H9 (cell line): ENCODE measurements around the gene DNAJC11. TPM values are rescaled to one million over a fixed set of nuclear protein-coding genes. Genes with fewer than 3 reads are reported as not detected.

Experiments
- DNase-seq: peaks from one replicate; pipeline ENCODE4 v3.0.0-alpha.2; 2017
- H2AFZ ChIP-seq: one replicate; pipeline ENCODE4 v1.6.1; 2013; ENCODE audit warnings: mild to moderate bottlenecking, low read length, control low read depth, moderate library complexity
- H2AK5ac ChIP-seq: 2 replicates; pipeline ENCODE4 v1.6.1; 2013; ENCODE audit warnings: low read length, control low read depth, mixed read lengths; ENCODE audit not compliant: insufficient read length
- H2BK120ac ChIP-seq: one replicate; pipeline ENCODE4 v1.6.1; 2013; ENCODE audit warnings: low read depth, mild to moderate bottlenecking, low read length, control low read depth, inconsistent platforms; ENCODE audit not compliant: poor library complexity, severe bottlenecking
- H2BK12ac ChIP-seq: 2 replicates; pipeline ENCODE4 v1.6.1; 2013; ENCODE audit warnings: low read length, control low read depth, mixed read lengths, low read depth; ENCODE audit not compliant: insufficient read length
- H2BK15ac ChIP-seq: 2 replicates; pipeline ENCODE4 v1.6.1; 2013; ENCODE audit warnings: low read depth, low read length, control low read depth
- H2BK20ac ChIP-seq: one replicate; pipeline ENCODE4 v1.6.1; 2013; ENCODE audit warnings: low read depth, mild to moderate bottlenecking, low read length, control low read depth, inconsistent platforms; ENCODE audit not compliant: poor library complexity, severe bottlenecking
- H2BK5ac ChIP-seq: 2 replicates; pipeline ENCODE4 v1.6.1; 2013; ENCODE audit warnings: low read length, control low read depth, mixed read lengths; ENCODE audit not compliant: insufficient read length
- H3K14ac ChIP-seq: 2 replicates; pipeline ENCODE4 v1.6.1; 2013; ENCODE audit warnings: low read length, control low read depth; ENCODE audit not compliant: insufficient read depth
- H3K18ac ChIP-seq: 2 replicates; pipeline ENCODE4 v1.6.1; 2013; ENCODE audit warnings: low read depth, mild to moderate bottlenecking, mixed read lengths, low read length, control low read depth; ENCODE audit not compliant: insufficient read length
- H3K23ac ChIP-seq: 2 replicates; pipeline ENCODE4 v1.6.1; 2013; ENCODE audit warnings: low read length, control low read depth, mixed read lengths, low read depth; ENCODE audit not compliant: insufficient read length
- H3K23me2 ChIP-seq: 2 replicates; pipeline ENCODE4 v1.6.1; 2013; ENCODE audit warnings: low read depth, mild to moderate bottlenecking, mixed read lengths, low read length, control low read depth; ENCODE audit not compliant: insufficient read length, poor library complexity, severe bottlenecking
- H3K27ac ChIP-seq: 2 replicates; pipeline ENCODE4 v1.5.1; 2013; ENCODE audit warnings: low read length, control low read depth, mixed read lengths, low read depth; ENCODE audit not compliant: insufficient read length
- H3K27me3 ChIP-seq: 2 replicates; pipeline ENCODE4 v1.6.1; 2013; ENCODE audit warnings: low read length, control low read depth, inconsistent platforms; ENCODE audit not compliant: insufficient read depth
- H3K4ac ChIP-seq: 2 replicates; pipeline ENCODE4 v1.6.1; 2013; ENCODE audit warnings: low read depth, mild to moderate bottlenecking, control low read depth, inconsistent platforms, low read length, moderate library complexity
- H3K4me1 ChIP-seq: 2 replicates; pipeline ENCODE4 v1.6.1; 2013; ENCODE audit warnings: low read length, control low read depth, inconsistent platforms; ENCODE audit not compliant: insufficient read depth
- H3K4me2 ChIP-seq: 2 replicates; pipeline ENCODE4 v1.6.1; 2013; ENCODE audit warnings: low read length, control low read depth, mixed read lengths; ENCODE audit not compliant: insufficient read length, insufficient read depth
- H3K56ac ChIP-seq: 2 replicates; pipeline ENCODE4 v1.6.1; 2013; ENCODE audit warnings: low read depth, mild to moderate bottlenecking, mixed read lengths, low read length, control low read depth; ENCODE audit not compliant: insufficient read length
- H3K79me1 ChIP-seq: 2 replicates; pipeline ENCODE4 v1.6.1; 2013; ENCODE audit warnings: low read depth, mild to moderate bottlenecking, moderate library complexity, low read length, control low read depth, inconsistent platforms; ENCODE audit not compliant: insufficient read depth, poor library complexity, severe bottlenecking
- H3K79me2 ChIP-seq: 2 replicates; pipeline ENCODE4 v1.6.1; 2013; ENCODE audit warnings: low read length, control low read depth, inconsistent platforms; ENCODE audit not compliant: insufficient read depth
- H3K9ac ChIP-seq: 2 replicates; pipeline ENCODE4 v1.6.1; 2013; ENCODE audit warnings: low read length, control low read depth, mixed read lengths; ENCODE audit not compliant: insufficient read length; ENCODE audit errors: extremely low read depth
- H3K9me3 ChIP-seq: one replicate; pipeline ENCODE4 v1.6.1; 2013; ENCODE audit warnings: low read depth, low read length, inconsistent platforms; ENCODE audit not compliant: control insufficient read depth
- H3T11ph ChIP-seq: one replicate; pipeline ENCODE4 v1.6.1; 2013; ENCODE audit warnings: mild to moderate bottlenecking, low read length, control low read depth, inconsistent platforms
- H4K20me1 ChIP-seq: one replicate; pipeline ENCODE4 v1.6.1; 2013; ENCODE audit not compliant: control insufficient read depth, insufficient read length, insufficient read depth
- H4K5ac ChIP-seq: 2 replicates; pipeline ENCODE4 v1.6.1; 2013; ENCODE audit warnings: low read depth, mild to moderate bottlenecking, mixed read lengths, low read length, control low read depth; ENCODE audit not compliant: insufficient read length
- H4K8ac ChIP-seq: replicated peaks from 2 replicates; pipeline ENCODE4 v1.6.1; 2013; ENCODE audit warnings: low read length, control low read depth, mixed read lengths, low read depth; ENCODE audit not compliant: insufficient read length
- H4K91ac ChIP-seq: 2 replicates; pipeline ENCODE4 v1.6.1; 2013; ENCODE audit warnings: low read depth, mild to moderate bottlenecking, moderate library complexity, mixed read lengths, low read length, control low read depth; ENCODE audit not compliant: insufficient read length
- H3K27ac Mint-ChIP-seq, 3 experiments: 2 replicates in 2 of 3; 3 replicates in 1 of 3; pipeline ENCODE4 v1.8.0; 2020 to 2021; ENCODE audit warnings: mixed read lengths in 3 of 3, mild to moderate bottlenecking in 1 of 3, moderate library complexity in 1 of 3
- H3K27me3 Mint-ChIP-seq: 2 replicates; pipeline ENCODE4 v1.8.0; 2021; ENCODE audit warnings: low read depth, mild to moderate bottlenecking, moderate library complexity, mixed read lengths
- H3K36me3 Mint-ChIP-seq, 3 experiments: 2 replicates in 2 of 3; 3 replicates in 1 of 3; pipeline ENCODE4 v1.8.0; 2020 to 2021; ENCODE audit warnings: low read depth in 3 of 3, mixed read lengths in 3 of 3; ENCODE audit not compliant: insufficient read depth in 1 of 3
- H3K4me1 Mint-ChIP-seq, 2 experiments: 2 replicates each; pipeline ENCODE4 v1.8.0; 2020; ENCODE audit warnings: mixed read lengths in 2 of 2
- H3K4me3 Mint-ChIP-seq, 2 experiments: 2 replicates in 1 of 2; 3 replicates in 1 of 2; pipeline ENCODE4 v1.8.0; 2020 to 2021; ENCODE audit warnings: mild to moderate bottlenecking in 2 of 2, mixed read lengths in 2 of 2, moderate library complexity in 1 of 2
- H3K9me3 Mint-ChIP-seq, 2 experiments: 2 replicates in 1 of 2; 3 replicates in 1 of 2; pipeline ENCODE4 v1.8.0; 2020; ENCODE audit warnings: mild to moderate bottlenecking in 2 of 2, mixed read lengths in 2 of 2, moderate library complexity in 1 of 2
- CTCF ChIP-seq: fragments of 200-600 bp; sonication (generic); conservative IDR thresholded peaks from 3 replicates; pipeline ENCODE4 v1.8.0; 2021; ENCODE audit warnings: antibody characterized with exemption, mild to moderate bottlenecking
- WGBS: extraction: QIAGEN DNeasy Blood & Tissue Kit; methylation state at CpG from one replicate; pipeline ENCODE4 v1.1.7; 2013; ENCODE audit warnings: missing lambda C conversion rate, low lambda C conversion rate, mixed read lengths; ENCODE audit not compliant: insufficient read length; ENCODE audit errors: extremely low coverage; 5-methylcytosine and 5-hydroxymethylcytosine counted together
- total RNA-seq: library from RNA; stranded (reverse); gene quantifications from 2 replicates; pipeline ENCODE4 v1.2.1, GENCODE V29; 2021

The DNAJC11 gene
- total RNA-seq, 1 experiment from 2014 or later: 88.5 TPM

DNA sequence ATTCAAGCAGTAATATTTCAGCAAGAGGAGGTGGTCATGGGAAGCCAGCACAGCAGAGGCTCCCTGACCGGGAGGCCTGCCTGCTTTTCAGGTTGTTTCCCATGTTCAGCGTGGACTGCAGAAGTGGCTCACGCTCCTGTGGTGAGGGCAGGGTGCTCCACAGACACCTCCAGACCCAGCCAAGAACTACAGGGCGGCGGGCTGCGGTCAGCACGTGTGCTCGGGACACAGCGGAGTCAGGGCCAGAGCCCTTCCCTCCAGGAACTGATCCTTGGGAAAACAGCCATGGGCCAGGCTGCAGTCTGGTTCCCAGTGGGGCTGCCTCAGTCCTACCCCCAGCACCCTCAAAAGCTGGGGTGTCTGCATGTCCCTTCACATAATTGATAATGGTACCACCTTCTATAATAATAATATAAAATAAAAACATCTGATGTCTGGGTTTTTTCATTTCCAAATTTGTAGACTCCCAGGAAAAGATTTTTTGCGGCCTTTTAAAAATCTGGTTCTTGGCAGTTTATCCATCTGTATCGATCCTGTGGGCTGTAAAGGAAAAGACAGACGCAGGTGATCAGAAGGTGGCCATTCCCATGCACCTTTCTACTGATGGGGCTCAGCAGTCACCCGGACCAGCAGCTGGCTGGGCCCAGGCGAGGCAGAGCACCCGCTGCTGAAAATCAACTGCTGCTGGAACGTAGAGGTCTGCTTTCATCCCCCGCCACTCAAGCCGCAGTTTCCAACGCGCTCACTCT lies 66.3 kb downstream of the DNAJC11 start:
- Histone ChIP-seq H3K79me1 (no peaks in the 10 kb centered on the region), H4K5ac (no peak overlapping the region), H3K79me2 (no peaks in the 10 kb centered on the region), H3K27ac (no peak overlapping the region), H3T11ph (no peak overlapping the region), H3K27me3 (no peaks in the 10 kb centered on the region), H3K18ac (no peak overlapping the region), H2BK12ac (no peak overlapping the region), H3K23me2 (no peaks in the 10 kb centered on the region), H3K14ac (no peak overlapping the region), H3K4me1 (no peaks in the 10 kb centered on the region), H3K56ac (no peak overlapping the region), H4K8ac (no peak overlapping the region), H4K20me1 (no peaks in the 10 kb centered on the region), H3K4ac (no peak overlapping the region), H2AK5ac (no peak overlapping the region), H2BK120ac (no peak overlapping the region), H2BK20ac (no peak overlapping the region), H2BK5ac (no peak overlapping the region), H2AFZ (no peak overlapping the region), H3K9ac (no peak overlapping the region), H3K9me3 (no peaks in the 10 kb centered on the region), H3K23ac (no peak overlapping the region), H4K91ac (no peak overlapping the region), H2BK15ac (no peak overlapping the region), H3K4me2 (no peak overlapping the region)
- no peak for TF ChIP-seq CTCF
- Mint-ChIP-seq H3K4me1 (no peaks in the 10 kb centered on the region), H3K27me3 (no peaks in the 10 kb centered on the region; the same call in 1 of the 2 replicates), H3K9me3 (no peaks in the 10 kb centered on the region), H3K4me3 (no peak overlapping the region), H3K27ac (no peak overlapping the region), H3K36me3 (peaks cover 25 to 85% (median 70%) of the 10 kb centered on the region in 3 experiments)
- WGBS: no CpG with 5 or more reads among the region's 20 CpGs
- no peak for DNase-seq
